Peyer's patch (tissue), 4 donors: ENCODE data around the gene CSTB. TPM values are rescaled to one million over a fixed set of nuclear protein-coding genes. Genes with fewer than 3 reads are reported as not detected.

Source experiments
- DNase-seq, 3 donors: peaks; one replicate each; pipeline ENCODE4 v3.0.0-alpha.2; 2017 to 2019
- H3K27ac ChIP-seq, 4 donors: fragments of 200-600 bp; sonication (generic); one replicate each; pipeline ENCODE4 v1.5.1; 2016 to 2019
- H3K27me3 ChIP-seq, 2 donors: fragments of 200-600 bp; sonication (generic); one replicate each; pipeline ENCODE4 v1.5.1; 2019
- H3K36me3 ChIP-seq, 3 donors: fragments of 200-600 bp; sonication (generic); one replicate each; pipeline ENCODE4 v1.5.1; 2016 to 2019
- H3K4me1 ChIP-seq, 4 donors: fragments of 200-600 bp; sonication (generic); one replicate each; pipeline ENCODE4 v1.5.1; 2016 to 2019
- H3K4me3 ChIP-seq, 4 donors: fragments of 200-600 bp; sonication (generic); 1 replicate in 3 of 4; 2 replicates in 1 of 4; pipeline ENCODE4 v1.5.1; 2016 to 2019; ENCODE audit warnings: mild to moderate bottlenecking in 1 of 4
- H3K9me3 ChIP-seq, 4 donors: fragments of 200-600 bp; sonication (generic); one replicate each; pipeline ENCODE4 v1.5.1; 2016 to 2019; ENCODE audit warnings: mild to moderate bottlenecking in 1 of 4
- POLR2A ChIP-seq, 2 donors: fragments of 450-650 bp; IDR thresholded peaks; one replicate each; pipeline ENCODE4 v1.5.1; 2017; ENCODE audit warnings: antibody characterized with exemption in 2 of 2, mild to moderate bottlenecking in 2 of 2, moderate library complexity in 2 of 2
- total RNA-seq, 4 donors: library from RNA; depleted of rRNA; stranded (reverse); fragments of >200 nt; gene quantifications; one replicate each; pipeline ENCODE4 v1.1.0, GENCODE V29; 2016
- TF ChIP-seq, protein P1 (sequence below), 6 experiments: fragments of 450-650 bp in 4 of 6; fragments of 200-600 bp in 2 of 6; sonication (generic) in 1 of 6; IDR thresholded peaks; one replicate each; pipeline ENCODE4 v1.5.1; 2017 to 2019; ENCODE audit warnings: antibody characterized with exemption in 6 of 6, mild to moderate bottlenecking in 3 of 6, moderate library complexity in 1 of 6

Gene CSTB
- total RNA-seq, 4 donors from 2014 or later, result 7.4 to 16.1 (median 13.3) TPM

DNA sequence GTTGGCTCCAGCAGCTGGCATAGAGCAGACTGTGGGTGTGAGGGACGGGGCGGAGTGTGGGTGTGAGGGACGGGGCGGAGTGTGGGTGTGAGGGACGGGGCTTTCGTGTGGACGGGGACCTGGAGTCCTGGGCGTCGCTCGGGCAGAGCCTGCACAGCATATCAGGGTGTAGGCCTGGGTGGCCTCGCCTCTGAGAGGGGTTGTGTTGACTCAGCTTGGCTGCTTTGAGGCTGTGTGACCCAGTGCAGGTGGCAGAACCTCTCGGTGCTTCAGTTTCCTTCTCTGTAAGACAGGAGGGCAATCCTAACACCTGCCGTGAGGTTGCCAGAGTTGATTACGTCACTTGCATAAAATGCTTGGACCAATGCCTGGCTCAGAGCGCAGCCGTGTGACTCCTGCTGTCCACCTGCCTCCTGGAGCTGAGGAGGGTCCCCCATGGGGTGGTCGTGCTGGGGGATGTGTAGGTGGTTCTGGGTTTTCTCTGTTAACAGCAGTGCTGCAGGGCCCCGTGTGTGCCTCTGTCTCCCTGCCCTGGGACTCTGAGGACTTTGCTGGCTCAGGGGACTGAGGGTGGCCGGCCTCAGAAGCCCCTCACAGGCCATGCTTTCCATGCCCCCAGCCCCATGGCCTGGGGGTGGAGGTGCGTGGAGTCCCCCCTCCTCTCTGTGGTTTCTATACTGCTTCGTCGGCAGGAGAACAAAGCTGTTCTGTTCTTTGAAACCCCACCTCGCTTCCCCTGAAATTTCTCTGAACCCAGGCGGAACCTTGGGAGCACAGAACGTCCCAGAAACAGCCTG lies 41.8 kb downstream of the CSTB start:
- peaks cover 0 to 66% (median 3%) of the 10 kb centered on the region in 4 donors for H3K4me1 ChIP-seq
- TF ChIP-seq POLR2A (IDR thresholded peaks at IDR 0.05), result peak; percentile 34 to 50
- TF ChIP-seq, protein P1, sequence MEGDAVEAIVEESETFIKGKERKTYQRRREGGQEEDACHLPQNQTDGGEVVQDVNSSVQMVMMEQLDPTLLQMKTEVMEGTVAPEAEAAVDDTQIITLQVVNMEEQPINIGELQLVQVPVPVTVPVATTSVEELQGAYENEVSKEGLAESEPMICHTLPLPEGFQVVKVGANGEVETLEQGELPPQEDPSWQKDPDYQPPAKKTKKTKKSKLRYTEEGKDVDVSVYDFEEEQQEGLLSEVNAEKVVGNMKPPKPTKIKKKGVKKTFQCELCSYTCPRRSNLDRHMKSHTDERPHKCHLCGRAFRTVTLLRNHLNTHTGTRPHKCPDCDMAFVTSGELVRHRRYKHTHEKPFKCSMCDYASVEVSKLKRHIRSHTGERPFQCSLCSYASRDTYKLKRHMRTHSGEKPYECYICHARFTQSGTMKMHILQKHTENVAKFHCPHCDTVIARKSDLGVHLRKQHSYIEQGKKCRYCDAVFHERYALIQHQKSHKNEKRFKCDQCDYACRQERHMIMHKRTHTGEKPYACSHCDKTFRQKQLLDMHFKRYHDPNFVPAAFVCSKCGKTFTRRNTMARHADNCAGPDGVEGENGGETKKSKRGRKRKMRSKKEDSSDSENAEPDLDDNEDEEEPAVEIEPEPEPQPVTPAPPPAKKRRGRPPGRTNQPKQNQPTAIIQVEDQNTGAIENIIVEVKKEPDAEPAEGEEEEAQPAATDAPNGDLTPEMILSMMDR (IDR thresholded peaks at IDR 0.05), result no peak
- H3K27ac ChIP-seq, result peak overlapping the region in 3 of 4 donors; percentile 58 to 84 (median 72)
- no peaks in the 10 kb centered on the region for H3K9me3 ChIP-seq
- H3K27me3 ChIP-seq, result no peaks in the 10 kb centered on the region
- peaks cover 0 to 30% (median 0%) of the 10 kb centered on the region in 3 donors for H3K36me3 ChIP-seq
- H3K4me3 ChIP-seq, result peak overlapping the region in 2 of 4 donors; percentile 15 to 19
- DNase-seq, result peak in 2 of 3 donors; percentile 82 to 90

DNA sequence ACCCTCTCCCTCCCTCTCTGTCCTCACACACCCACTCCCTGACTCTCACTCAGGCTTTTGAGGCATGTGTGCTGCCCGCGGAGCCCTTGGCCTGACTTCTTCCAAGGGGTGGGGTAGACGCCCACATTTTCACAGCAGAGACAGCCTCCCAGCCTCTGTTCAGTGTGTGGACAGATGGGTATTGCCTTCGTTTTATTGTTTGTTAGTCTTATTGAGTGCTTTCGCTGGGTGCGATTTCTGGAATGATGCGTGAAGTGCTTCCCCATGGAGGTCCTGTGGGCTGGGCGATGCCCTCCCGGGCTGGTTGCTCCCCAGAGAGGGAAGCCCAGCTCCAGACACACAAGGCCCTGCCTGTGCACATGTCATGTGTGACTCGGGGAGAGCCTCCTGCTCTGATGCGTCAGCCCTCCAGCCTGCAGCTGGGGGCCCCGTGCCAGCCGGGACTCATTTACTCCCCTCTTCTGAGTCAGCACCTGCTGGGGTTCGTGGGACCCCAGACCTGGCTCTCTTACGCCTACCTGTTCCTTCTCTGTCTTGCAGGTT lies 42.5 kb downstream of the CSTB start:
- Histone ChIP-seq H3K27me3 (no peaks in the 10 kb centered on the region), H3K36me3 (peaks cover 0 to 30% (median 0%) of the 10 kb centered on the region in 3 donors), H3K4me3 (peak overlapping the region in 2 of 4 donors; percentile 15 to 19), H3K4me1 (peaks cover 3 to 74% (median 6%) of the 10 kb centered on the region in 4 donors), H3K27ac (peak overlapping the region in 3 of 4 donors; percentile 58 to 84 (median 72)), H3K9me3 (no peaks in the 10 kb centered on the region)
- no peak for TF ChIP-seq POLR2A (IDR thresholded peaks at IDR 0.05)
- TF ChIP-seq, protein P1 (IDR thresholded peaks at IDR 0.05), result no peak
- DNase-seq, result no peak

DNA sequence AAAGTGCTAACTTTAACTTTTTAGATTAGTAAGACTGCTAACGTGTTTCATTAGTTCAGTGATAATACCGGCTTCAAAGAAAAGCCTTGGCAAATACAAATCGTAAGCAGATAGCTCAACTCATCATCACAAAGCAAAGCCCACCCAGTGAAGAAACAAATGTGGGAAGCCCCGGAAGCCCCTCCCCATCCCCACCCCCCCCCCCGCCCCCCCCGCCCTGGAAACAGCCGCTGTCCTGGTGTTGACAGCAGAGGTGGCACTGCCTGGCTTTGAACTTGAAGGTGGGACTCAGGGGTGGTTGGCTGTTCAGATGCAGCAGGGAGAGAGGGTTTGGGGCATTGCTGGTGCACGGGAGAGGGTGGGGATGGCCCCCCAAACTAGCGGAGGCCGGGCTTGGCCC lies 43.0 kb downstream of the CSTB start:
- Histone ChIP-seq H3K27me3 (no peaks in the 10 kb centered on the region), H3K9me3 (no peaks in the 10 kb centered on the region), H3K27ac (peak overlapping the region in 3 of 4 donors; percentile 58 to 84 (median 72)), H3K4me3 (peak overlapping the region in 1 of 4 donors; percentile 15), H3K36me3 (peaks cover 0 to 28% (median 0%) of the 10 kb centered on the region in 3 donors), H3K4me1 (peaks cover 3 to 78% (median 9%) of the 10 kb centered on the region in 4 donors)
- TF ChIP-seq, protein P1 (IDR thresholded peaks at IDR 0.05), result no peak
- TF ChIP-seq POLR2A (IDR thresholded peaks at IDR 0.05), result no peak
- no peak for DNase-seq

DNA sequence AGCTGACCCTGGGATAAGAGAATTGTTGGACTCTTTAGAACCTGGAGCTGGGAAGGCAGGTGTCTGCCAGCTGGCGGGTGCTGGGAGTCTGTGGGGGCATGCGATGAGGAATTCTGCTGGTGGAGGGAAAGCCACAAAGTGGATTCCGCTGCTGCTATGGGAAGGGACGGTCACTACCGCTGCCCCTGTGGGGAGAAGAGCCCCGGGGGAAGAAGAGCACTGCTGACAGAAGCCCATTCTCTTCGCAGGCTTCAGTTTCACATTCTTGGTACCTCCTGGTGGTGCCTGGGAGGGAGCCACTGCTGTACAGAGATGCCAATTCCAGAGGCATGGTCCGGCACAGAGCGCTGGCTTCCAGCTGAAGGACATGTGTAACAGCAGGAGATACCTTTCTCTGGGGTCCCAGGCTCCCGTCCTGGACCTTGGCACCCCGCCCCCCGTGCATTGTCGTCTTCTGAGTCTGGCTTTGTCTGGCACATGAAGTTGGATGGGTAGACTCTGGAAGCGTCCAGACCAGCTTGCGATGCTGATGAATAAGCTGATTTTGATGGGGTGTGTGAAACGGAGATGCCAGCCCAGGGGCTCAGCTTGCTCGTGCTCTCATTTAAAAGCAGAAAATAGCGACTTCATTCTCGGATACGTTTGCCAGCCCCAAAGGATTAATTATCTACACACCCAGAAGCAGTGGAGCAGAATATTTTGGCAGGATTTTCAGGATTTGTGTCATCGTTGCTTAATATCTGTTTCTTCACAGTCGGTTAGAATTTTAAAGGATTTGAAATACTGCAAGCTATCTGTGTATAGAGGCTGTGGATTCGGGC lies 44.0 kb downstream of the CSTB start:
- Histone ChIP-seq H3K4me3 (peak overlapping the region in 2 of 4 donors; percentile 31 to 35), H3K4me1 (peaks cover 6 to 78% (median 17%) of the 10 kb centered on the region in 4 donors), H3K27me3 (no peaks in the 10 kb centered on the region), H3K27ac (peak overlapping the region in 3 of 4 donors; percentile 67 to 85 (median 84)), H3K9me3 (no peaks in the 10 kb centered on the region), H3K36me3 (peaks cover 0 to 19% (median 0%) of the 10 kb centered on the region in 3 donors)
- DNase-seq, result no peak
- no peak for TF ChIP-seq POLR2A (IDR thresholded peaks at IDR 0.05)
- TF ChIP-seq, protein P1 (IDR thresholded peaks at IDR 0.05), result no peak

DNA sequence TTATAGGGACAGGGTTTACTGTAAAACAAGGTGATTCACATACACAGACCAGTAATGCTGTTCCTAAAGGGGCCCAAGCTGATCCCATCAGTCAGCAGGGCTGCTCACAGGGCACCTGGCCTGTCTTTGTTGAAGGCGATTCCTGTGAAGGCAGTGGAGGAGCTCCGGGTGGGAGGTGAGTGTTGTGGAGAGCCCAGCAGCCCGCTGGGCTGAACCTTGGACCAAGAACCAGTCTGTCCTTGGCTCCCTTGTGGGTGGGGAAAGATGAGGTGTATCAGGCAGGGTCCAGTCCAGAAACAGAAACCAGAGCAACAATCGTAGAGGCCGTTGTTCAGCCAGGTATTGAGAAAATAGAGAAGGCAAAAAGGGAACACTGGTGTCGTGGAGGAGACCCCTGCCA lies 44.6 kb downstream of the CSTB start:
- Histone ChIP-seq H3K4me3 (peak overlapping the region in 2 of 4 donors; percentile 31 to 35), H3K4me1 (peaks cover 6 to 80% (median 19%) of the 10 kb centered on the region in 4 donors), H3K27me3 (no peaks in the 10 kb centered on the region), H3K27ac (peak overlapping the region in 3 of 4 donors; percentile 67 to 85 (median 84)), H3K9me3 (no peaks in the 10 kb centered on the region), H3K36me3 (peaks cover 0 to 16% (median 0%) of the 10 kb centered on the region in 3 donors)
- TF ChIP-seq POLR2A (IDR thresholded peaks at IDR 0.05), result peak; percentile 49 to 71
- TF ChIP-seq, protein P1 (IDR thresholded peaks at IDR 0.05), result no peak
- DNase-seq, result peak in 2 of 3 donors; percentile 79 to 83
